Upper lobe of right lung (tissue), 1 donor: ENCODE measurements around the gene TLCD3B. TPM values are rescaled to one million over a fixed set of nuclear protein-coding genes. Genes with fewer than 3 reads are reported as not detected.

ENCODE experiments used
- ATAC-seq: fragments of 200-7000 bp; cut with Tn5 transposase; one replicate; pipeline ENCODE4 v1.9.1; 2020; ENCODE audit warnings: mild to moderate bottlenecking, moderate library complexity
- DNase-seq: peaks from one replicate; pipeline ENCODE4 v3.0.0-alpha.2; 2020
- H3K27ac ChIP-seq: fragments of 200-600 bp; one replicate; pipeline ENCODE4 v1.8.0; 2022
- H3K27me3 ChIP-seq: fragments of 200-600 bp; one replicate; pipeline ENCODE4 v1.8.0; 2022; ENCODE audit warnings: mild to moderate bottlenecking
- H3K36me3 ChIP-seq: fragments of 200-600 bp; one replicate; pipeline ENCODE4 v1.8.0; 2022
- H3K4me1 ChIP-seq: fragments of 200-600 bp; one replicate; pipeline ENCODE4 v1.8.0; 2022
- H3K4me3 ChIP-seq: fragments of 200-600 bp; one replicate; pipeline ENCODE4 v1.8.0; 2022; ENCODE audit warnings: mild to moderate bottlenecking
- H3K9me3 ChIP-seq: fragments of 200-600 bp; one replicate; pipeline ENCODE4 v1.8.0; 2022
- intact Hi-C: fragments of 100-400 bp; cut with DNase I; formaldehyde crosslinking; loops from one replicate; pipeline ENCODE4 v1.11.0; 2022
- total RNA-seq: library from RNA; stranded (reverse); fragmentation: NEBNext Ultra II Directional; extraction: Animal tissue kit (Norgen Biotek cat#: 25700); gene quantifications from one replicate; pipeline ENCODE4 v1.2.1, GENCODE V29; 2021
- TF ChIP-seq, protein P1 (sequence below): fragments of 200-600 bp; IDR thresholded peaks from one replicate; pipeline ENCODE4 v1.8.0; 2022; ENCODE audit warnings: antibody characterized with exemption
- donor health status: DM: no; HTN: yes; CAD: no; lungs with severe emphysema.

The TLCD3B gene
- total RNA-seq, 1 donor from 2014 or later, result not detected

DNA sequence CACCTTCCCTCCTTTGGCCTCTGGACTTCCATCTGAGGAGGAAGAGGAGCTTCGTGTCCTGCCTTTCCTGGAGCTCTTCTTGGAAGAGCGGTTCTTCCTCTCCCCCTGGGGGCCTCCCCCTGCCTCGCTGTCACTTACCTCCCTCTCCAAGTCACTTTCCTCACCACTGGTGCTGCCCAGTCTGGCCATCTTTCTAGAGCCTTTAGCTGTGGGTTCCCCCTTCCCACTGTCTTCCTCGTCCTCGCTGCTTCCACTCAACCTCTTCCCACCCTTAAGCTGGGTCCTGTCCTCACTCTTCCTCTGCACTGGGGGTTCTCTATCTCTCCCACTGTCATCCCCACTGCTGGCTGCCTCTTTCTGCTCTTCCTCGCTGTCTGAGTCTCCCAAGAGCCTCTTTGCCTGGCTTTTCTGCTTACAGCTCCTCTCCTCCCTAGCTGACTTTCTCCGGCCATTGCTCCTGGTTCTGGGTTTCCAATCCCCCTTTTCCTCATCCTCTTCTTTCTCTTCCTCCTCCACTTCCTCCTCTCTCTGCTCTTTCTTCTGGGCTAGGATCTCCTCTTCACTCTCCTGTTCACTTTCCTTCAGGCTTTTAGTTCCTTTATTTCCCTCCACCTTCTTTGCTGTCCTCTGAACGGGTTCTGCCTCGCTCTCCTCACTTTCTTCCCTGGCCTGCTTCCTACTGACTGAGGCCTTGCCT is 37.0 kb downstream of the TLCD3B start:
- Histone ChIP-seq H3K27ac (peak overlapping the region; percentile 97), H3K9me3 (no peaks in the 10 kb centered on the region), H3K4me3 (peak overlapping the region; percentile 98), H3K36me3 (peaks cover 46% of the 10 kb centered on the region), H3K4me1 (peaks cover 23% of the 10 kb centered on the region), H3K27me3 (no peaks in the 10 kb centered on the region)
- intact Hi-C loops, result loop anchor here (10.0 kb wide), 1 partner anchor 69 kb away; the partner anchor contains the start of gene KCTD13
- TF ChIP-seq, protein P1, sequence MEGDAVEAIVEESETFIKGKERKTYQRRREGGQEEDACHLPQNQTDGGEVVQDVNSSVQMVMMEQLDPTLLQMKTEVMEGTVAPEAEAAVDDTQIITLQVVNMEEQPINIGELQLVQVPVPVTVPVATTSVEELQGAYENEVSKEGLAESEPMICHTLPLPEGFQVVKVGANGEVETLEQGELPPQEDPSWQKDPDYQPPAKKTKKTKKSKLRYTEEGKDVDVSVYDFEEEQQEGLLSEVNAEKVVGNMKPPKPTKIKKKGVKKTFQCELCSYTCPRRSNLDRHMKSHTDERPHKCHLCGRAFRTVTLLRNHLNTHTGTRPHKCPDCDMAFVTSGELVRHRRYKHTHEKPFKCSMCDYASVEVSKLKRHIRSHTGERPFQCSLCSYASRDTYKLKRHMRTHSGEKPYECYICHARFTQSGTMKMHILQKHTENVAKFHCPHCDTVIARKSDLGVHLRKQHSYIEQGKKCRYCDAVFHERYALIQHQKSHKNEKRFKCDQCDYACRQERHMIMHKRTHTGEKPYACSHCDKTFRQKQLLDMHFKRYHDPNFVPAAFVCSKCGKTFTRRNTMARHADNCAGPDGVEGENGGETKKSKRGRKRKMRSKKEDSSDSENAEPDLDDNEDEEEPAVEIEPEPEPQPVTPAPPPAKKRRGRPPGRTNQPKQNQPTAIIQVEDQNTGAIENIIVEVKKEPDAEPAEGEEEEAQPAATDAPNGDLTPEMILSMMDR, result no peak
- DNase-seq, result no peak
- no peak for ATAC-seq

DNA sequence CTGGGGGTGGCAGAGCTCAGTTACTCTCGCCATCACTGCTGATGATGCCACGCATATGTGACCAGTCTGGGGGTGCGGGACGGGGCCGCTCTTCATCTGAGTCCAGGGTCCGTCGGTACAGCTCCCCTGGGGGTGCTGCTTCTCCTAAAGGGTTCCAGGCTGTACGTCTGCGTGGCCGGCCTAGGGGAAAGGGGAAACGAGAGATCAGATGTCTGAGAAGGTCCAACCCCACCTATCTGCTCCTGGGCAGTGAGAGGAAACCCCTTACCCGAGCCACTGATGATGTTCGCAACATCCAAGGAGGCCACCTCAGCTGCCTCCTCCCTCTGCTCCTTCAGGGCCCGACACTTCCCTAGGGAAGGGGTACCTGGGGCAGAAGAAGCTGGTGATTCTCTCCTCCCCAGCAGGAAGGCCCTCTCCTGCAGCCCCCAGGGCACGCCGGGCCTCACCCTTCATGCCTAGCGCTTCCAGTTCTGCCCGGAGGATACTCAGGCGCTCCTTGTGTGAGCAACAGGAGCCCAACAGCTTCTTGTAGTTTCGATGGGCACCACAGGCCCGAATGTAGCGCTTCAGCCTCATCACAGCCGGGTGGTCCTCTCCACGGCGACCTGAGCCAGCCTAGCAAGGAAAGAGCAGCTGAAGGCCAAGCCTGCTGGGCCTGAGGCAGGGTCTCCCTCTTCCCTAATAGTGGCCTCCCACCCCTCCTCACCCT is 37.7 kb downstream of the TLCD3B start:
- Histone ChIP-seq H3K27me3 (no peaks in the 10 kb centered on the region), H3K4me1 (peaks cover 23% of the 10 kb centered on the region), H3K4me3 (no peak overlapping the region), H3K27ac (no peak overlapping the region), H3K9me3 (no peaks in the 10 kb centered on the region), H3K36me3 (peaks cover 47% of the 10 kb centered on the region)
- intact Hi-C loops, result loop anchor here (10.0 kb wide), 1 partner anchor 69 kb away; the partner anchor contains the start of gene KCTD13
- ATAC-seq (no peak), DNase-seq (no peak)
- TF ChIP-seq, protein P1, result no peak

DNA sequence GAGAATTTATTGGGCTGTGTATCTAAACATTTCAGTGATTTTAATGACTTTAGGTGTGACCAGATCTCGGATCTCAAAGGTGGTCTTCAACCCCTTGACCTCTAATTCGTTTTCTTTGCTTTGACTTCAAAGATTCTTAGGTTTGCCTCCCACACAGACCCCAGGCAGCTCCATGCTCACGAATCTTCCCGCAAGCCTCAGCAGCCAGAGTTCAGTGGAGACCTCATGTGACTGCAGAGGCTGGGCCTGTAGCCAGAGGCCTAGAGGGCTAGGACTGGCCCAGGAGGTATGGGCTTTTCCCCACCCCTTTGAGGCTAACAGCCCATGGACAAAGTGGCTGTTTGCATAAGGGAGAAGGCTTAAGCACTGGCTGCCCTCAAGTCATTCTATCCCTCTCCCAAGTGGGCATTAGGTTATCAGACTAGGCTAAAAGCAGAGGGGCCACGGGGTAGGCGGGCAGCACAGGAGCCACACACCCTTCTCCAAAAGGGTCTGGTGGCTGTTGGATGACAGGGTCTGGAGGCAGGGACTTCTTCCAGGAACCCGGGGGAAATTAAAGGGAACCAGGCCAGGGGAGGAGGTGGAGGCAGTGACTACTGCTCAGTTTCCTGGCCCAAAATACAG is 38.6 kb downstream of the TLCD3B start:
- intact Hi-C loops, result loop anchor here (10.0 kb wide), 1 partner anchor 68 kb away; the partner anchor contains the start of gene KCTD13
- Histone ChIP-seq H3K27me3 (no peaks in the 10 kb centered on the region), H3K4me1 (peaks cover 26% of the 10 kb centered on the region)

DNA sequence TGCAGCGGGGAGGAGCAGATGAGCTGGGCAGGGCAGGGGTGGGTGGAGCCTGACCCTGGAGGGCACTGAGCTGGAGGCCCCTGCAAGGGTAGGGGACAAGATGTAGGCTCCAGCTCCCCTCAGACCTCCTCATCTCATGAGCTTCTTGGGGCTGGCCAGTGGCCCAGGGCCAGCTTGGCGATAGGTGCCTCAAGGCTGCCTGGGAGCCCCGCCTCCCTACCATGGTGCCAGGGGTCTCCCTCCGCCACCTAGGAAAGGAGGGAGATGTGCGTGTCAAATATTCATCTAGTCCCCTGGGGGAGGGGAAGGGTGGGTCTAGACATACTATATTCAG is 39.5 kb downstream of the TLCD3B start:
- no peak overlapping the region for H3K4me3 ChIP-seq
- H3K9me3 ChIP-seq, result no peaks in the 10 kb centered on the region
- ATAC-seq, result no peak
- DNase-seq, result no peak
- H3K4me1 ChIP-seq, result peaks cover 21% of the 10 kb centered on the region
- TF ChIP-seq, protein P1, result no peak
- H3K27ac ChIP-seq, result peak overlapping the region; percentile 13
- H3K36me3 ChIP-seq, result peaks cover 62% of the 10 kb centered on the region
- intact Hi-C loops, result loop anchor here (10.0 kb wide), 1 partner anchor 67 kb away; the partner anchor contains the start of gene KCTD13
- H3K27me3 ChIP-seq, result no peaks in the 10 kb centered on the region

More for the DNA sequence above, 38.6 kb downstream of the TLCD3B start:
- DNase-seq (no peak), ATAC-seq (no peak)
- peaks cover 52% of the 10 kb centered on the region for H3K36me3 ChIP-seq
- peak overlapping the region; percentile 13 for H3K27ac ChIP-seq
- H3K9me3 ChIP-seq, result no peaks in the 10 kb centered on the region
- H3K4me3 ChIP-seq, result no peak overlapping the region
- TF ChIP-seq, protein P1, result no peak

DNA sequence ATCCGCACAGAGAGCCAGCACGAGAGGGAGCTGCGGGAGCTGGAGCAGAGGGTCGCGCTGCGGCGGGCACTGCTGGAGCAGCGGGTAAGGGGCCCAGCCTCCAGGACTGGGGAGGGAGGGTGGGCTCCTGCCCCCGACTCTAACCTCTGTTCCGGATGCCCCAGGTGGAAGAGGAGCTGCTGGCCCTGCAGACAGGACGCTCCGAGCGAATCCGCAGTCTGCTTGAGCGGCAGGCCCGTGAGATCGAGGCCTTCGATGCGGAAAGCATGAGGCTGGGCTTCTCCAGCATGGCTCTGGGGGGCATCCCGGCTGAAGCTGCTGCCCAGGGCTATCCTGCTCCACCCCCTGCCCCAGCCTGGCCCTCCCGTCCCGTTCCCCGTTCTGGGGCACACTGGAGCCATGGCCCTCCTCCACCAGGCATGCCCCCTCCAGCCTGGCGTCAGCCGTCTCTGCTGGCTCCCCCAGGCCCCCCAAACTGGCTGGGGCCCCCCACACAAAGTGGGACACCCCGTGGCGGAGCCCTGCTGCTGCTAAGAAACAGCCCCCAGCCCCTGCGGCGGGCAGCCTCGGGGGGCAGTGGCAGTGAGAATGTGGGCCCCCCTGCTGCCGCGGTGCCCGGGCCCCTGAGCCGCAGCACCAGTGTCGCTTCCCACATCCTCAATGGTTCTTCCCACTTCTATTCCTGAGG is 40.0 kb downstream of the TLCD3B start:
- peaks cover 67% of the 10 kb centered on the region for H3K36me3 ChIP-seq
- DNase-seq (no peak), ATAC-seq (no peak)

More for the DNA sequence above, 40.0 kb downstream of the TLCD3B start:
- H3K27ac ChIP-seq, result peak overlapping the region; percentile 30
- TF ChIP-seq, protein P1, result no peak
- H3K4me1 ChIP-seq, result peaks cover 20% of the 10 kb centered on the region
- no peaks in the 10 kb centered on the region for H3K27me3 ChIP-seq
- no peak overlapping the region for H3K4me3 ChIP-seq
- intact Hi-C loops, result loop anchor here (10.0 kb wide), 1 partner anchor 66 kb away; the partner anchor contains the start of gene KCTD13
- no peaks in the 10 kb centered on the region for H3K9me3 ChIP-seq
